Measurements from ENCODE around the gene OSCP1.
A peak's percentile ranks its signal among the peaks of the same experiment; 100 is the strongest.

The OSCP1 gene

DNA sequence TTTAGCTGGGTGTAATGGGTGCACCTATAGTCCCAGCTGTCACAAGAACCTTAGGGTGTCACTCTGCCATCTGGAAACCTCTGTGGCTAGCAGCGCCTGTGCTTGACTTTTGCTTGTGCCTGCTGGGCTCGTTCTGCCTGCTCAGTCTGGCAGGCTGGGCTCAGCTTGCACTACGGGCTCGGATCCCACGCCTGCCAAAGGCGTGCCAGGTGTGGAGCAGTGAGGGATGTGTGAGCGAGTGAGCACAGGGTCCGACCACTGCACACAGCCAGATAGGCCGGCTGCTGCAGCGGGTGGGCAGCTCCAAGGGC is 49.8 kb downstream of the OSCP1 start:
- in situ Hi-C loops (cut with HindIII; ENCODE audit: low sequenced_read_pairs), result no loop called here
- DNase-seq (ENCODE audit: low read depth), result no peak
- TF ChIP-seq, protein P1, sequence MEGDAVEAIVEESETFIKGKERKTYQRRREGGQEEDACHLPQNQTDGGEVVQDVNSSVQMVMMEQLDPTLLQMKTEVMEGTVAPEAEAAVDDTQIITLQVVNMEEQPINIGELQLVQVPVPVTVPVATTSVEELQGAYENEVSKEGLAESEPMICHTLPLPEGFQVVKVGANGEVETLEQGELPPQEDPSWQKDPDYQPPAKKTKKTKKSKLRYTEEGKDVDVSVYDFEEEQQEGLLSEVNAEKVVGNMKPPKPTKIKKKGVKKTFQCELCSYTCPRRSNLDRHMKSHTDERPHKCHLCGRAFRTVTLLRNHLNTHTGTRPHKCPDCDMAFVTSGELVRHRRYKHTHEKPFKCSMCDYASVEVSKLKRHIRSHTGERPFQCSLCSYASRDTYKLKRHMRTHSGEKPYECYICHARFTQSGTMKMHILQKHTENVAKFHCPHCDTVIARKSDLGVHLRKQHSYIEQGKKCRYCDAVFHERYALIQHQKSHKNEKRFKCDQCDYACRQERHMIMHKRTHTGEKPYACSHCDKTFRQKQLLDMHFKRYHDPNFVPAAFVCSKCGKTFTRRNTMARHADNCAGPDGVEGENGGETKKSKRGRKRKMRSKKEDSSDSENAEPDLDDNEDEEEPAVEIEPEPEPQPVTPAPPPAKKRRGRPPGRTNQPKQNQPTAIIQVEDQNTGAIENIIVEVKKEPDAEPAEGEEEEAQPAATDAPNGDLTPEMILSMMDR (IDR thresholded peaks at IDR 0.05; ENCODE audit: low read depth, low read length, missing control alignments), result no peak
- no peak overlapping the region for H3K4me3 ChIP-seq (ENCODE audit: low read depth, low read length)

DNA sequence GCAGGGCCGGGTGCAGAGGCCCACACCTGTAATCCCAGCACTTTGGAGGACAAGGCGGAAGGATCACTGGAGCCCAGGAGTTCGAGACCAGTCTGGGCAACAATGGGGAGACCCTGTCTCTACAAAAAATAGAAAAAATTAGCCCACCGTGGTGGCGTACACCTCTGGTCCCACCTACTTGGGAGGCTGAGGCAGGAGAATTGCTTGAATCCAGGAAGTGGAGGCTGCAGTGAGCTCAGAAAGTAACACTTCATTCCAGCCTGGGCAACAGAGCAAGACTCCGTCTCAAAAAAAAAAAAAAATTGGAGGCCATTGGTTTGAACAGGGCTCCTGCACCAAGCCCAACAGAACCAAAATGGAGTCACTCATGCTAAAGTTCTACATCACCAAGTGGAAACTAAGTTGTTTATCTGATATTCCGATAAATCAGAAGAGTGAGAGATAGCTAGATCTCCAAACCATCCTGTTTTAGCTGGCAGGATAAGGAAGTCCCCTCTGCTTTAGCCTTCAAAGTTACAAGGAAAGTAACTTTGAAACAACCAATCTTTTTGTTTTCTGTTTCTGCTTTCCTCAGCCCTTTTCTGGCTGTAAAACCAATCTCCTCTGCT is 51.8 kb downstream of the OSCP1 start:
- no peak overlapping the region for H3K4me3 ChIP-seq (ENCODE audit: low read depth, low read length)
- TF ChIP-seq, protein P1 (IDR thresholded peaks at IDR 0.05; ENCODE audit: low read depth, low read length, missing control alignments), result no peak
- no peak for DNase-seq (ENCODE audit: low read depth)
- in situ Hi-C loops (cut with HindIII; ENCODE audit: low sequenced_read_pairs), result no loop called here

DNA sequence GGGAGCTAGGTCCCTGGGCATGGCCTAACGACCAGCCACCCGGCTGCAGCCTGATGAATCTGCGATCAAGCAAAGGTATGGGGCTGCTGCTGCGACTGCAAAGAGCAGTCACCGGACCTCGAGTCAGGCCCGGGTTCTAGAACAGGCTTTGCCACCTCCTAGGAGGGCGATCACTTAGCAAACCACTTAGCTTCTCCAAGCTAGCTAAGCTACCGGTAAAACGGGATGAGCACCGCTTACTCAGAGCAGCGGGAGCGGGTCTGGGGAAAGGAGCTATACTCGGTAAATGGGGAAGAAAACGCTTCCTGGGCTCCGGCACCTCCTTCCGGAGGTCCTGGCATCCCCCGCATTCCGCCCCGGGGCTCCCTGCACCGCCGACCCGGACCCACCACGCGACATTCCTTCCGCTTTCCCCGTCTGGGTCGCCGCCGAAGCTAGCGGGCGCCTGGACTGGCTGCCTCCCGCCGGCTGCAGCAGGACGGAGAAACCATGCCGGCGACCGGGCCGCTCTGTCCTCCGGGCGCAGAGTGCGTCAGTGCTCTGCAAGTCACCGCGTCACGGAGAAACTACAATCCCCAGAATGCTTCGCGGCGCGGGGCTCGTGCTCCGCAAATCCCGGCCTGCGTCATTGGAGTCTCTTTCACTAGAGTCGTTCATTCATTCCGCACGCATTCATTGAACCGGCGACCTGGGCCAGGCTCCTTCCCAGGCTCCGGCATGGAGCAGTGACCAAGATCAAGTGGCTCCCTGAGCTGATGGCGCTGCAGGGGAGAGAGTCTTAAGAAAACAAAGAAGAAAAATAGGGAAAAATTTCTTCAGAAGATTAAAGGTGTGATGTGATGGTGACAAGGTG is 52.6 kb downstream of the OSCP1 start, which contains the start of gene LSM10:
LSM10 (minus strand) TSS at position 531 of the 853 bp plus-strand sequence. CDS start 3,779 bp downstream, outside the sequence.
- TF ChIP-seq, protein P1 (IDR thresholded peaks at IDR 0.05; ENCODE audit: low read depth, low read length, missing control alignments), result no peak
- peak within 1 kb of the TSS; percentile 89 for H3K4me3 ChIP-seq (ENCODE audit: low read depth, low read length)
- DNase-seq (ENCODE audit: low read depth), result peak; percentile 76
- in situ Hi-C loops (cut with HindIII; ENCODE audit: low sequenced_read_pairs), result no loop called here

DNA sequence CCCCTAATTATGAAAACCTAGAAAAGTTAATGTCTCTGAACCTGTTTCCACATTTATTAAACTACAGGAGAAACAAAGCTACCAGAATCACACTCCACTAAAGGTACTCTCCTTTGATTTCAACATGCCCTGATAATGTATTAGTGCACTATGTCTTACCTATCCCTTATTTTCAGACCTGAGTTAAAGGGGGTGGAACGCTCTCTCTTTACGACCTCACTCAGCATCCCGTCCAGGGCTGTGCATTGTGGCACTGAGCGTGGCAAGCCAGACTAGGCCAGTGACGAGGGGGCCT is 53.2 kb downstream of the OSCP1 start:
- TF ChIP-seq, protein P1 (IDR thresholded peaks at IDR 0.05; ENCODE audit: low read depth, low read length, missing control alignments), result no peak
- H3K4me3 ChIP-seq (ENCODE audit: low read depth, low read length), result peak overlapping the region; percentile 89
- in situ Hi-C loops (cut with HindIII; ENCODE audit: low sequenced_read_pairs), result no loop called here
- no peak for DNase-seq (ENCODE audit: low read depth)

DNA sequence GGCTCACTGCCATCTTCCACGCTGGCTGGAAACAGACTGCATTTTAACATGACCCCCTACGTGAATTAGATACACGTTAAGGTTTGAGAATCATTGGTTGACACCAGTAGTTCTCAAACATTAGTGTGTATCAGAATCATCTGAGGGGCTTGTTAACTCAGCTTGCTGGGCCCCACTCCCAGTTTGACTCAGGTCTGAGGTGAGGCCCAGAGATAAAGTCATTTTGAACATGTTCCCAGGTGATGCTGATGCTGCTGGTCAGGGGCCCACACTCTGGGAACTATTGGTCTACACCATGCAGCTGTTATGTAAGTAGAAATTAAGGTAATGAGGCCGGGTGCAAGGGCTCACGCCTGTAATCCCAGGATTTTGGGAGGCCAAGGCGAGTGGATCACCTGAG is 53.9 kb downstream of the OSCP1 start:
- TF ChIP-seq, protein P1 (IDR thresholded peaks at IDR 0.05; ENCODE audit: low read depth, low read length, missing control alignments), result no peak
- in situ Hi-C loops (cut with HindIII; ENCODE audit: low sequenced_read_pairs), result no loop called here
- DNase-seq (ENCODE audit: low read depth), result no peak

DNA sequence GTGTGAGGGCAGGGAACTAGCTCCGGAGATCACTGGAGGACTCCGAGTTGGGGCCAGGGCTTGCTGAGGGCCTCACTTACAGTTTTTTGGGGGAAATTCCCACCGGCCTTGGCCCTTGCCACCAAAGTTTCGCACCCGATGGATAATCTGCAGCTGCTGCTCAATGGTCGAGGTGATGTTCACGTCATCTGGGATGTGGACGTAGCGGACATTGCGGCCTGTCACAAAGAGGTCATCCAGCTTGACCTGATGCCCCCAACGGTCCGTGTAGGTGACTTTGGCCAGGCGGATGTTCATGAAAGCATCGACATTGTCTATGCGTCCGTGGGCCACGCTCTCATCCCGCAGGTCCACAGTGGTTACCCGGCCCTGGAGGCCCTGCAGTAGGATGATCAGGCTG is 56.6 kb downstream of the OSCP1 start:
- no peak for DNase-seq (ENCODE audit: low read depth)
- TF ChIP-seq, protein P1 (IDR thresholded peaks at IDR 0.05; ENCODE audit: low read depth, low read length, missing control alignments), result no peak
- H3K4me3 ChIP-seq (ENCODE audit: low read depth, low read length), result no peak overlapping the region
- in situ Hi-C loops (cut with HindIII; ENCODE audit: low sequenced_read_pairs), result no loop called here

More for the DNA sequence above, 53.9 kb downstream of the OSCP1 start:
- no peak overlapping the region for H3K4me3 ChIP-seq (ENCODE audit: low read depth, low read length)

All from astrocyte of the cerebellum (primary cell).